Vagina (tissue), 2 donors: ENCODE results near the gene JPH3. TPM values are rescaled to one million over a fixed set of nuclear protein-coding genes. Genes with fewer than 3 reads are reported as not detected.

ENCODE experiments used
- DNase-seq, 2 donors: peaks; one replicate each; pipeline ENCODE4 v3.0.0-alpha.2; 2017; ENCODE audit errors: extremely low spot score in 2 of 2
- H3K27ac ChIP-seq: fragments of 200-600 bp; sonication (generic); one replicate; pipeline ENCODE4 v1.5.1; 2019
- H3K27me3 ChIP-seq: fragments of 200-600 bp; sonication (generic); one replicate; pipeline ENCODE4 v1.5.1; 2019
- H3K36me3 ChIP-seq, 2 donors: fragments of 200-600 bp; sonication (generic); one replicate each; pipeline ENCODE4 v1.5.1; 2017 to 2019
- H3K4me1 ChIP-seq: fragments of 200-600 bp; sonication (generic); one replicate; pipeline ENCODE4 v1.5.1; 2019
- H3K4me3 ChIP-seq, 2 donors: fragments of 200-600 bp; sonication (generic); 1 replicate in 1 of 2; 2 replicates in 1 of 2; pipeline ENCODE4 v1.5.1; 2016 to 2019
- H3K9me3 ChIP-seq: fragments of 200-600 bp; sonication (generic); one replicate; pipeline ENCODE4 v1.5.1; 2019
- CTCF ChIP-seq, 3 experiments: fragments of 450-650 bp in 2 of 3; fragments of 200-600 bp in 1 of 3; sonication (generic) in 1 of 3; IDR thresholded peaks; one replicate each; pipeline ENCODE4 v1.5.1; 2017 to 2019; ENCODE audit warnings: antibody characterized with exemption in 3 of 3, mild to moderate bottlenecking in 2 of 3, moderate library complexity in 2 of 3
- POLR2A ChIP-seq, 2 donors: fragments of 450-650 bp; IDR thresholded peaks; one replicate each; pipeline ENCODE4 v1.6.1; 2017; ENCODE audit warnings: antibody characterized with exemption in 2 of 2, mild to moderate bottlenecking in 2 of 2, moderate library complexity in 2 of 2
- POLR2AphosphoS5 ChIP-seq, 2 donors: sonication (generic); formaldehyde crosslinking; IDR thresholded peaks; one replicate each; pipeline ENCODE4 v1.9.0; 2017; ENCODE audit warnings: antibody characterized with exemption in 2 of 2, mild to moderate bottlenecking in 2 of 2, low read depth in 1 of 2; ENCODE audit not compliant: insufficient read depth in 1 of 2
- intact Hi-C: fragments of 100-400 bp; cut with DNase I; formaldehyde crosslinking; loops from one replicate; pipeline ENCODE4 v1.15.1; 2023
- total RNA-seq: library from RNA; depleted of rRNA; stranded (reverse); fragments of >200 nt; gene quantifications from one replicate; pipeline ENCODE4 v1.2.3, GENCODE V29; 2016

The JPH3 gene
- total RNA-seq, 1 donor from 2014 or later: 2.0 TPM

DNA sequence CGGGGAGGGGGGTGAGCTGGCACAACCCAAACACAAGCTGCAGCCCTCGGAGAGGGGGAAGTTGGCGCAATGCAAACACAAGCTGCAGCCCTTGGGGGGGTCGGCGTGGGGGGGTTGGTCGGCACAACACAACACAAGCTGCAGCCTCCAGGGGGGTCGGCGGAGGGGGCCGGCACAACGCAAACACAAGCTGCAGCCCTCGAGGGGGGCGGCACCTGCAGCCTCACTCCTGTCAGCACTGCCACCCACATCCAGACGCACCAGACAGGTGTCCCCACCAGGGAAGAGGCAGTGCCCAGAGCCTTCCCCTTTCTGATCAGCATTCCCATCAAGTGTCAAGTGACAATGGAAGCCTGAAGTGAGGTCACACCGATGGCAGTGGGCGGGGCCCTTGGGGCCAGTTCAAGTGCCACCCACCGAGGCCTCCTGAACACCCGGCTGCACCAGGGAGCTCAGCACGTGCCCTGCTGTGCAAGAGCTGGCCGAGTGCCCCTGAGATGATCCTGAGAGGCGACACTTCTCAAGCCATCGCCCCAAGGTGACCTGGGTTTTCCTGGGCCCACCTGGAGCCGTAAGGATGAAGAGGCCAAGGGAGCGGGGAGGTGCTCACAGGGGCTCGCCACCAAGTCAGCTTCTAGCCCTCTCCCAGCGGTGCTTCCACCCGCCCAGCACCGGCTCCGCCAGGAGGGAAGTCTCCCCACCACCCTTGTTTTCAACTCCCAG is 104.1 kb downstream of the JPH3 start:
- Histone ChIP-seq H3K4me3 (no peak overlapping the region), H3K4me1 (no peaks in the 10 kb centered on the region), H3K9me3 (no peaks in the 10 kb centered on the region), H3K27me3 (no peaks in the 10 kb centered on the region), H3K27ac (no peak overlapping the region), H3K36me3 (peaks cover 0 to 36% of the 10 kb centered on the region in 2 donors)
- DNase-seq: no peak
- no peak for TF ChIP-seq CTCF (IDR thresholded peaks at IDR 0.05)
- TF ChIP-seq POLR2AphosphoS5 (IDR thresholded peaks at IDR 0.05; ENCODE audit: insufficient read depth in 1 of 2, low read depth in 1 of 2): no peak
- TF ChIP-seq POLR2A (IDR thresholded peaks at IDR 0.05): no peak
- intact Hi-C loops: no loop called here

- Histone ChIP-seq H3K4me3 (no peak overlapping the region), H3K36me3 (peaks cover 0 to 36% of the 10 kb centered on the region in 2 donors), H3K9me3 (no peaks in the 10 kb centered on the region), H3K27me3 (no peaks in the 10 kb centered on the region), H3K27ac (no peak overlapping the region), H3K4me1 (no peaks in the 10 kb centered on the region)
- no peak for TF ChIP-seq POLR2AphosphoS5 (IDR thresholded peaks at IDR 0.05; ENCODE audit: insufficient read depth in 1 of 2, low read depth in 1 of 2)
- TF ChIP-seq CTCF (IDR thresholded peaks at IDR 0.05): no peak
- no peak for TF ChIP-seq POLR2A (IDR thresholded peaks at IDR 0.05)
- no peak for DNase-seq
- intact Hi-C loops: no loop called here
Measured at GRCh38 chr16:87707097-87707496, 104.8 kb downstream of the JPH3 start.

DNA sequence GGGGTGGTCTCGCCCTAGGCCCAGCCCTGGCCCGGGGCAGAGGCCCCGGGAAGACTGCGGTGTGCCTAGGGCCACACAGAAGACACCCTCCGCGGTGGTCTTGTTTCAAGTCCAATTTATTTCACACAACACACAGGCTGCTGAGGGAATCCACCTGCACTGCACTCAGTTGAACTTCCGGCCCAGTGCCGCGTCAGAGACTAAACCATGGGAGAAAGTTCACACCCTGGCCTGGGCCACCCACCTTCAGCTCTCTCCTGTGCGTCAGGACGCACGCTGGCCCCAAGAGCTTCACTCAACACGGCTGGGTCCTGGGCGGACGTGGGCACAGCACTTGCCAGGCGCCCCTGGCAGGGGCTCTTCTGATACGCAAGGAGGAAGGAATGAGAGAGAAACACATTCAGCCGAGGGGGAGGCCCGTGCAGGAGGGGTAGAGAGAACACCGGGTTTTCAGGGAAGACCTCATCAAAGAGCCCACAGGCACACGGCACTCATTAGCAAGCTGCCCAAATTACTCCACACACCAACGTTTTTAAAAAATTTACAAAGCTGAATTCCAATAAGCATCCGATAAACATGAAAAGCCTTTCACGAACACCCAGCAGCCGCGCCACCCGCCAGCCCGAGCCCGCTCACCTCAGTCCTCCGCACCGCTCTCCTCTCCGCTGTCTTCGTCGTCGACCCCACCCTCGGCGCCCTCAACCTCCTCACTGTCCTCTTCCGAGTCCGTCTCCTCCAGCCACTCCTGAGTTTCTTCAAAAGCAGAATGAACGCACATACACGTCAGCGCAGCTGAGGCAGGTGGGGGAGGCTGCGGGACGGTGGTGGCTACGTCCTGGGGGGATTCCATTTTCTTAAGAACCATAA is 105.6 kb downstream of the JPH3 start:
- intact Hi-C loops: no loop called here

DNA sequence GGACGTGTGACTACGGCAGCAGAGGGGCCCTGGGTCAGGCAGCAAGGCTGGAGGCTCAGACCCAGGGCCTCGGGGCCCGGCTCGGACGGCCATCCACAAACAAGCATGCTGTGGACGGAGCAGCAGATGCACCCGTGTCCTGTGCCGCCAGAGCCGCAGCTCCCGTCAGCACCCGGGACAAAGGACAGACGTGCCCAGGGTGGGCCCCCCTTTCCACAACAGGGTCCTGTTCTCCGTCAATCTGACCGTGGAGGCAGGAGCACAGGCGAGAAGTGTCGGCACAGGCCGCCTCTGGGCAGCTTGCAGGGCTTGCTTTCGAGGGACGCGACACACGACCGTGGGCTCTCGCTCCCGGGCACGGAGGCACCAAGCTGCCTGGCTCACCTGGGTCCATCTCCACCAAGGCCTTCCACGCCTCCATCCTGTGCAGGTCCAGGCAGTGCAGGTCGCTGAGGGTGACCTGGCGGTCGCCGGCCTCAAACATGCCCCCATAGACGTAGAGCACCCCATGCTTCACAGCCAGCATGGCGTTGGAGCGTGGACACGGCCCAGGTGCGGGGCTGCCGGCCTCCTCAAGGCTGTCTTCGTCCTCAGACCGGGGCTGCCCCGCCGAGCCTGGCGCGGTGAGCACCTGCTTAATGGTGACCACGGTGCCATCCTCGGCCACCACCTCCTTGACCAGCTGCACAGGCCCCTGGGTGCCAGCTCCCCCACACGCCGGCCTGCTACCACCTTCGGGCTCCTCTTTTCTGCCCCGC is 106.8 kb downstream of the JPH3 start:
- TF ChIP-seq POLR2AphosphoS5 (IDR thresholded peaks at IDR 0.05; ENCODE audit: insufficient read depth in 1 of 2, low read depth in 1 of 2) (no peak), CTCF (IDR thresholded peaks at IDR 0.05) (no peak), POLR2A (IDR thresholded peaks at IDR 0.05) (no peak)
- Histone ChIP-seq H3K27ac (no peak overlapping the region), H3K36me3 (peaks cover 0 to 36% of the 10 kb centered on the region in 2 donors), H3K4me1 (no peaks in the 10 kb centered on the region), H3K4me3 (no peak overlapping the region), H3K9me3 (no peaks in the 10 kb centered on the region), H3K27me3 (no peaks in the 10 kb centered on the region)
- DNase-seq: no peak
- intact Hi-C loops: no loop called here

More for the DNA sequence above, 105.6 kb downstream of the JPH3 start:
- no peaks in the 10 kb centered on the region for H3K4me1 ChIP-seq
- DNase-seq: no peak
- no peak overlapping the region for H3K27ac ChIP-seq
- no peaks in the 10 kb centered on the region for H3K27me3 ChIP-seq
- H3K4me3 ChIP-seq: no peak overlapping the region
- TF ChIP-seq POLR2A (IDR thresholded peaks at IDR 0.05) (no peak), POLR2AphosphoS5 (IDR thresholded peaks at IDR 0.05; ENCODE audit: insufficient read depth in 1 of 2, low read depth in 1 of 2) (no peak), CTCF (IDR thresholded peaks at IDR 0.05) (no peak)
- H3K36me3 ChIP-seq: peaks cover 0 to 36% of the 10 kb centered on the region in 2 donors
- no peaks in the 10 kb centered on the region for H3K9me3 ChIP-seq
